ENCODE measurements around the gene CCDC17.
A peak's percentile ranks its signal among the peaks of the same experiment; 100 is the strongest.

CCDC17 gene

GRCh38 chr1:45586769-45587168 is 37.1 kb downstream of the CCDC17 start:
- TF ChIP-seq, protein P1, sequence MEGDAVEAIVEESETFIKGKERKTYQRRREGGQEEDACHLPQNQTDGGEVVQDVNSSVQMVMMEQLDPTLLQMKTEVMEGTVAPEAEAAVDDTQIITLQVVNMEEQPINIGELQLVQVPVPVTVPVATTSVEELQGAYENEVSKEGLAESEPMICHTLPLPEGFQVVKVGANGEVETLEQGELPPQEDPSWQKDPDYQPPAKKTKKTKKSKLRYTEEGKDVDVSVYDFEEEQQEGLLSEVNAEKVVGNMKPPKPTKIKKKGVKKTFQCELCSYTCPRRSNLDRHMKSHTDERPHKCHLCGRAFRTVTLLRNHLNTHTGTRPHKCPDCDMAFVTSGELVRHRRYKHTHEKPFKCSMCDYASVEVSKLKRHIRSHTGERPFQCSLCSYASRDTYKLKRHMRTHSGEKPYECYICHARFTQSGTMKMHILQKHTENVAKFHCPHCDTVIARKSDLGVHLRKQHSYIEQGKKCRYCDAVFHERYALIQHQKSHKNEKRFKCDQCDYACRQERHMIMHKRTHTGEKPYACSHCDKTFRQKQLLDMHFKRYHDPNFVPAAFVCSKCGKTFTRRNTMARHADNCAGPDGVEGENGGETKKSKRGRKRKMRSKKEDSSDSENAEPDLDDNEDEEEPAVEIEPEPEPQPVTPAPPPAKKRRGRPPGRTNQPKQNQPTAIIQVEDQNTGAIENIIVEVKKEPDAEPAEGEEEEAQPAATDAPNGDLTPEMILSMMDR (IDR thresholded peaks at IDR 0.05; ENCODE audit: insufficient read depth, low read length, missing control alignments), result no peak
- H3K4me3 ChIP-seq (ENCODE audit: low read depth, low read length), result no peak overlapping the region
- POLR2A ChIA-PET, result no interaction called here
- CTCF ChIA-PET, result interaction anchor here (9.7 kb wide), 1 partner anchor 16 kb away, joined by 98 read pairs; no protein-coding TSS in a partner anchor
- DNase-seq (ENCODE audit: low read depth, low spot score), result no peak

GRCh38 chr1:45585496-45586075 is 38.3 kb downstream of the CCDC17 start:
- H3K4me3 ChIP-seq (ENCODE audit: low read depth, low read length), result peak overlapping the region; percentile 96
- ChIA-PET POLR2A (interaction anchor here (1.3 to 3.2 kb wide), 2 partner anchors 64 to 225 kb away, joined by 3 to 40 read pairs; partner anchors contain the start of gene PRDX1), CTCF (interaction anchor here (0.8 to 9.7 kb wide), 3 partner anchors 15 to 258 kb away, joined by 3 to 98 read pairs (median 4); no protein-coding TSS in a partner anchor)
- TF ChIP-seq, protein P1 (IDR thresholded peaks at IDR 0.05; ENCODE audit: insufficient read depth, low read length, missing control alignments), result no peak
- DNase-seq (ENCODE audit: low read depth, low spot score), result no peak

GRCh38 chr1:45585110-45585426 is 38.8 kb downstream of the CCDC17 start:
- no peak for DNase-seq (ENCODE audit: low read depth, low spot score)
- POLR2A ChIA-PET, result interaction anchor here (0.6 to 3.2 kb wide), 6 partner anchors 34 to 225 kb away, joined by 3 to 40 read pairs (median 3); partner anchors contain the start of genes GPBP1L1 and PRDX1

GRCh38 chr1:45584351-45585109 is 39.3 kb downstream of the CCDC17 start:
- peak overlapping the region; percentile 96 for H3K4me3 ChIP-seq (ENCODE audit: low read depth, low read length)
- CTCF ChIA-PET, result interaction anchor here (0.8 to 9.7 kb wide), 5 partner anchors 14 to 298 kb away, joined by 3 to 98 read pairs (median 6); no protein-coding TSS in a partner anchor
- POLR2A ChIA-PET, result interaction anchor here (0.6 to 3.2 kb wide), 6 partner anchors 33 to 224 kb away, joined by 3 to 40 read pairs (median 3); partner anchors contain the start of genes GPBP1L1 and PRDX1
- DNase-seq (ENCODE audit: low read depth, low spot score), result no peak
- TF ChIP-seq, protein P1 (IDR thresholded peaks at IDR 0.05; ENCODE audit: insufficient read depth, low read length, missing control alignments), result peak; percentile 13

More at GRCh38 chr1:45585110-45585426, 38.8 kb downstream of the CCDC17 start:
- TF ChIP-seq, protein P1 (IDR thresholded peaks at IDR 0.05; ENCODE audit: insufficient read depth, low read length, missing control alignments), result no peak
- peak overlapping the region; percentile 96 for H3K4me3 ChIP-seq (ENCODE audit: low read depth, low read length)
- CTCF ChIA-PET, result interaction anchor here (0.8 to 9.7 kb wide), 4 partner anchors 14 to 259 kb away, joined by 3 to 98 read pairs (median 8); no protein-coding TSS in a partner anchor

GRCh38 chr1:45583666-45584350 is 40.0 kb downstream of the CCDC17 start, which contains the start of gene NASP:
NASP (plus strand) TSS chr1:45584041; CDS start chr1:45584147, 106 bp downstream.
- POLR2A ChIA-PET, result interaction anchor here (0.5 to 3.2 kb wide), 9 partner anchors 10 to 257 kb away, joined by 3 to 40 read pairs (median 3); partner anchors contain the start of genes GPBP1L1, HPDL and PRDX1
- DNase-seq (ENCODE audit: low read depth, low spot score), result no peak
- CTCF ChIA-PET, result interaction anchor here (1.4 to 9.7 kb wide), 4 partner anchors 13 to 299 kb away, joined by 3 to 98 read pairs (median 10); no protein-coding TSS in a partner anchor
- TF ChIP-seq, protein P1 (IDR thresholded peaks at IDR 0.05; ENCODE audit: insufficient read depth, low read length, missing control alignments), result no peak
- peak within 1 kb of the TSS; percentile 96 for H3K4me3 ChIP-seq (ENCODE audit: low read depth, low read length)

All from AG04449 (cell line).